Measurements from ENCODE around the gene ILF3.
"Not testable (repeated sequence)": the region's sequence is repeated elsewhere in the genome, so short reads cannot be mapped to it uniquely, and the experiment has no call there.

The ILF3 gene

GRCh38 chr19:10675214-10675613 lies 21.1 kb downstream of the ILF3 start:
- DNase-seq, result not testable (repeated sequence)

- DNase-seq, result no peak
These were observed 23.6 kb downstream of the ILF3 start for GRCh38 chr19:10677751-10678150.

- no peak for DNase-seq
These were observed 24.7 kb downstream of the ILF3 start for GRCh38 chr19:10678813-10679212.

GRCh38 chr19:10679743-10680142 lies 25.6 kb downstream of the ILF3 start:
- DNase-seq, result no peak

GRCh38 chr19:10680545-10681135 lies 26.5 kb downstream of the ILF3 start:
- no peak for DNase-seq

- no peak for DNase-seq
These were observed 27.5 kb downstream of the ILF3 start for GRCh38 chr19:10681658-10682057.

- DNase-seq, result no peak
These were observed 28.4 kb downstream of the ILF3 start for GRCh38 chr19:10682397-10683063.

- no peak for DNase-seq
These were observed 28.9 kb downstream of the ILF3 start for GRCh38 chr19:10683064-10683426.

- DNase-seq, result no peak
These were observed 29.4 kb downstream of the ILF3 start for GRCh38 chr19:10683582-10683981.

GRCh38 chr19:10685210-10685609 lies 31.1 kb downstream of the ILF3 start:
- no peak for DNase-seq

- no peak for DNase-seq
These were observed 32.0 kb downstream of the ILF3 start for GRCh38 chr19:10686193-10686592.

GRCh38 chr19:10686661-10687517 lies 32.7 kb downstream of the ILF3 start:
- no peak for DNase-seq

GRCh38 chr19:10687518-10688288 lies 33.6 kb downstream of the ILF3 start:
- no peak for DNase-seq

- DNase-seq, result no peak
These were observed 34.6 kb downstream of the ILF3 start for GRCh38 chr19:10688545-10689280.

GRCh38 chr19:10690341-10690781 lies 36.2 kb downstream of the ILF3 start:
- DNase-seq, result peak in 2 of 4 experiments; percentile 11 to 14

- DNase-seq, result no peak
These were observed 37.2 kb downstream of the ILF3 start for GRCh38 chr19:10691178-10691881.

- DNase-seq, result no peak
These were observed 37.7 kb downstream of the ILF3 start for GRCh38 chr19:10691883-10692282.

- no peak for DNase-seq
These were observed 38.6 kb downstream of the ILF3 start for GRCh38 chr19:10692673-10693264.

GRCh38 chr19:10694706-10695307 lies 40.7 kb downstream of the ILF3 start:
- DNase-seq, result no peak
